Activated gamma-delta T cell treated with Interleukin-2 at 50 U/mL for 16 hours (primary cell): ENCODE results near the gene GABPB2.

Experiments used
- DNase-seq: peaks from one replicate; pipeline ENCODE4 v3.0.0-alpha.2; 2020

GABPB2 gene

GRCh38 chr1:151070474-151071276 is at the start of gene GABPB2:
Gene GABPB2 (plus strand): TSS chr1:151070761. CDS start chr1:151088190, 17,429 bp downstream.
- DNase-seq, result peak; percentile 84

GRCh38 chr1:151024540-151025146 is 45.9 kb upstream of the GABPB2 start:
- DNase-seq, result peak; percentile 91

DNA sequence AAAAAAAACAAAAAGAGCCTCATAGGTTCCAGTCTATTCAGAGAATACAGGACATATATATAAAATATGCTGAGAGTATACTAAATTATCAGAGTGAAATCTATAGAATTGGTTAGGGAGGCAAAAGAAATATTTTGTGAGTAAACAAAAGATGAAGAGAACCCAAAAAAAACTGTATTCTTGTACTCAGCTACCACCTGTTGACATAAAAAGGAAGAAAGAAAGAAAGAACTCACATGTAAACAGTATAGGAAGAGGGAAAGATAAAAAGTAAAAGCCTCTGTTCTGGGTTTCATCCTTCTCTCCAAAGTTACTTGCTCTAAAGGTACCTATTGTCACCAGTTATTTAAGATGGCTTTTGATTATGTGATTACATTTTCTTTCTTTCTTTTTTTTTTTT is 44.1 kb upstream of the GABPB2 start:
- DNase-seq, result no peak

GRCh38 chr1:151032164-151032563 is 38.4 kb upstream of the GABPB2 start:
- no peak for DNase-seq

- no peak for DNase-seq
Measured at GRCh38 chr1:151035167-151035566, 35.4 kb upstream of the GABPB2 start.

GRCh38 chr1:151036356-151036755 is 34.2 kb upstream of the GABPB2 start, which contains the start of gene BNIPL:
Gene BNIPL (plus strand): TSS chr1:151036586. CDS start chr1:151036726, 140 bp downstream.
- DNase-seq, result no peak

DNA sequence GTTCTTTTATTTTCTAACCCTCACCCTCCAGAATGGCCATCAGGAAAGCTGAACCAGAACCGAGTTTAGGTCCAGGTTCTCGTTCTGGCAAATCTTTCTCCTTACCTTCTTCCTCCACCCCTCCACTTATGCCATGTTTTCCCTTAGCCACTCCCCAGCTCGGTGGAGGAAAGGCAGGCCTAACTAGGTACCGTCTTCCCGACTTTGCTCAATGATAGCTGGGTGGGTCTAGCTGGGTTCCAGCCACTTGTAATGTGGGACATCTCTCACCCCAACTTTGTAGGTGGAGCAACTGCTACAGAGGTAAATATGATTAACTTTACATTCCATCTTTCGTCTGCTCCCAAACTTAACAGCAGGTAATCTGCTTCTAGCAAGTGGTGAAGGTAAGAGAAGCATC is 33.5 kb upstream of the GABPB2 start:
- DNase-seq, result no peak

DNA sequence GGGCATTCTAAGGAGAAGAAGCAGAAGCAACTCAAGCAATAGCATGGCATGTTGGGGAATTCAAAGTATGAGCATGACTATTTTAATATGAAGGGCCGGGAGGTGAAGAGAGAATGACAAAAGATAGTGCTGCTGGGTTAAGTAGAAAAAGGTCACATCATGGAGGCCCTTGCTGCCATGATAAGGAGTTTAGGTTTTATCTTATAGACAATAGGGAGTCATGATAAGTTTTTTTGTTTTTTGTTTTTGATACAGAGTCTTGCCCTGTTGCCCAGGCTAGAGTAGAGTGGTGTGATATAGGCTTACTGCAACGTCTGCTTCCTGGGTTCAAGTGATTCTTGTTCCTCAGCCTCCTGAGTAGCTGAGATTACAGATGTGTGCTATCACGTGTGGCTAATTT is 31.0 kb upstream of the GABPB2 start:
- no peak for DNase-seq

GRCh38 chr1:151043163-151043562 is 27.4 kb upstream of the GABPB2 start:
- DNase-seq, result no peak

- peak; percentile 65 for DNase-seq
Measured at GRCh38 chr1:151047591-151047924, 23.0 kb upstream of the GABPB2 start, which contains the start of gene C1orf56. Gene C1orf56 (plus strand): TSS chr1:151047751. CDS start chr1:151047848, 97 bp downstream.

- DNase-seq, result peak; percentile 59
Measured at GRCh38 chr1:151047925-151048644, 22.5 kb upstream of the GABPB2 start.

GRCh38 chr1:151048645-151049032 is 21.9 kb upstream of the GABPB2 start:
- no peak for DNase-seq

GRCh38 chr1:151049458-151049857 is 21.1 kb upstream of the GABPB2 start:
- no peak for DNase-seq

GRCh38 chr1:151050051-151050688 is 20.4 kb upstream of the GABPB2 start:
- no peak for DNase-seq

- no peak for DNase-seq
Measured at GRCh38 chr1:151051356-151052009, 19.1 kb upstream of the GABPB2 start.

GRCh38 chr1:151054971-151055547 is 15.5 kb upstream of the GABPB2 start:
- DNase-seq, result no peak

DNA sequence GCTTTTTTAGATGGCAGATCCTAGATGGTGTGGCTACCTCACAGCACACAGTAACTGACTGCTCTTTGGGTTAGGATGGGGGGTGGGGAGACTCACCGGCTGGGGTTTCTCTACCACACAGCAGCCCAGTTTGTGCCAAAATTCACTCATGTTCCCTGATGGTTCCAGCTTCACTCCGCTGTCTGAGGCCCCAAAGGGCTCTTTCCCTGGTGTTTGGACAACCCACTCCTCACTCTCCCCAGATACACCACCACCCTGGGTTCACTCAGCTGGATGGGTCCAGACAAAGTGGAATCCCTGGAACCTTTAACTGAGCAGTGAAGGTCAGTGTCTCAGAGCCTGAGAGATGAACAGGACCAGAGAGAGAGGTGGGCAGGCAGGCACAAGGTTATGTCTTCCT is 15.0 kb upstream of the GABPB2 start:
- DNase-seq, result no peak

- peak; percentile 48 for DNase-seq
Measured at GRCh38 chr1:151056149-151056548, 14.4 kb upstream of the GABPB2 start.

- no peak for DNase-seq
Measured at GRCh38 chr1:151058692-151059091, 11.9 kb upstream of the GABPB2 start.

- peak; percentile 85 for DNase-seq
Measured at GRCh38 chr1:151059109-151060006, 11.2 kb upstream of the GABPB2 start, which contains the start of gene CDC42SE1. Gene CDC42SE1 (minus strand): TSS chr1:151059622. CDS start chr1:151055730, 3,892 bp downstream.
